T-cell (primary cell): ENCODE measurements around the gene KRTAP4-1. TPM values are rescaled to one million over a fixed set of nuclear protein-coding genes. Genes with fewer than 3 reads are reported as not detected.

Source experiments
- ATAC-seq, 4 experiments: fragments of 200-7000 bp in 3 of 4; fragments of 150-1000 bp in 1 of 4; cut with Tn5 transposase; replicated peaks in 1 of 4; 1 replicate in 3 of 4; 2 replicates in 1 of 4; pipeline ENCODE4 v1.10.0; 2021; ENCODE audit warnings: moderate library complexity in 3 of 4, mild to moderate bottlenecking in 2 of 4, moderate number of reproducible peaks in 1 of 4
- CTCF ChIA-PET, 2 donors: fragments of 300-600 bp; sonication (Branson Sonifier 250); formaldehyde crosslinking; loops; one replicate each; lab custom pipeline; 2022; ENCODE audit warnings: antibody characterized with exemption in 2 of 2; lab: Charles Lee
- POLR2A ChIA-PET, 2 donors: fragments of 300-600 bp; sonication (Branson Sonifier 250); formaldehyde crosslinking; loops; one replicate each; lab custom pipeline; 2022; ENCODE audit warnings: antibody characterized with exemption in 2 of 2; lab: Charles Lee
- DNase-seq, 35 experiments: peaks; one replicate each; pipeline versions ENCODE4 v3.0.0 to v3.0.0-alpha.2; 2013 to 2023
- H3K27ac ChIP-seq: one replicate; pipeline ENCODE4 v1.5.1; 2013; ENCODE audit warnings: low read length
- H3K27me3 ChIP-seq, 2 experiments: replicated peaks in 1 of 2; 1 replicate in 1 of 2; 2 replicates in 1 of 2; pipeline versions ENCODE4 v1.6.1 to v1.7.0; 2013; ENCODE audit warnings: low read length in 1 of 2, mixed read lengths in 1 of 2; ENCODE audit not compliant: control insufficient read depth in 2 of 2, insufficient read depth in 2 of 2; ENCODE audit errors: extremely low read depth in 1 of 2
- H3K36me3 ChIP-seq, 2 donors: 1 replicate in 1 of 2; 2 replicates in 1 of 2; pipeline versions ENCODE4 v1.6.1 to v1.7.0; 2013; ENCODE audit warnings: low read length in 1 of 2; ENCODE audit not compliant: control insufficient read depth in 2 of 2, insufficient read depth in 1 of 2; ENCODE audit errors: extremely low read depth in 1 of 2
- H3K4me1 ChIP-seq, 2 experiments: 1 replicate in 1 of 2; 2 replicates in 1 of 2; pipeline versions ENCODE4 v1.6.1 to v1.7.0; 2013; ENCODE audit warnings: low read length in 2 of 2, mixed read lengths in 1 of 2; ENCODE audit not compliant: insufficient read depth in 2 of 2, control insufficient read depth in 1 of 2; ENCODE audit errors: extremely low read depth in 1 of 2
- H3K4me3 ChIP-seq, 2 donors: 1 replicate in 1 of 2; 2 replicates in 1 of 2; pipeline versions ENCODE4 v1.5.1 to v1.7.0; 2013; ENCODE audit warnings: mild to moderate bottlenecking in 2 of 2, low read length in 1 of 2, moderate library complexity in 1 of 2; ENCODE audit not compliant: control insufficient read depth in 1 of 2; ENCODE audit errors: extremely low read depth in 1 of 2
- H3K9me3 ChIP-seq: 2 replicates; pipeline ENCODE4 v1.7.0; 2013
- H3K27ac Mint-ChIP-seq, 2 donors: one replicate each; pipeline ENCODE4 v1.8.0; 2020 to 2021; ENCODE audit warnings: mild to moderate bottlenecking in 2 of 2, mixed read lengths in 2 of 2
- H3K27me3 Mint-ChIP-seq, 2 donors: one replicate each; pipeline ENCODE4 v1.8.0; 2021 to 2022; ENCODE audit warnings: mixed read lengths in 2 of 2
- H3K36me3 Mint-ChIP-seq: one replicate; pipeline ENCODE4 v1.8.0; 2021; ENCODE audit warnings: mixed read lengths
- H3K4me1 Mint-ChIP-seq, 3 donors: one replicate each; pipeline ENCODE4 v1.8.0; 2020 to 2022; ENCODE audit warnings: mixed read lengths in 3 of 3, mild to moderate bottlenecking in 1 of 3
- H3K4me3 Mint-ChIP-seq, 3 donors: one replicate each; pipeline ENCODE4 v1.8.0; 2020 to 2022; ENCODE audit warnings: mild to moderate bottlenecking in 3 of 3, mixed read lengths in 3 of 3, moderate library complexity in 3 of 3
- H3K9me3 Mint-ChIP-seq, 3 donors: one replicate each; pipeline ENCODE4 v1.8.0; 2020 to 2022; ENCODE audit warnings: mixed read lengths in 3 of 3
- WGBS: methylation state at CpG from one replicate; pipeline ENCODE4 v1.1.5; 2013; ENCODE audit warnings: missing lambda C conversion rate; ENCODE audit not compliant: insufficient coverage; 5-methylcytosine and 5-hydroxymethylcytosine counted together
- total RNA-seq, 35 experiments: library from RNA in 6 of 35; stranded (reverse) in 6 of 35; fragments of 120-200 nt in 1 of 35; gene quantifications; one replicate each; pipeline versions ENCODE4 v1.2.1 to v1.2.4 and lab custom pipeline; 2013 to 2026

Gene KRTAP4-1
- total RNA-seq, 5 donors from 2014 or later (not counting 1 experiment from before 2014, with no cell fraction given), result not detected

GRCh38 chr17:41223821-41224220, 39.1 kb upstream of the KRTAP4-1 start:
- no peak overlapping the region for H3K27ac ChIP-seq
- DNase-seq (no peak), ATAC-seq (no peak)
- Mint-ChIP-seq H3K9me3 (peaks cover 2 to 6% (median 6%) of the 10 kb centered on the region in 3 donors), H3K27ac (no peak overlapping the region), H3K36me3 (no peaks in the 10 kb centered on the region), H3K27me3 (peaks cover 9 to 11% of the 10 kb centered on the region in 2 donors), H3K4me1 (peaks cover 0 to 12% (median 1%) of the 10 kb centered on the region in 3 donors), H3K4me3 (no peak overlapping the region)
- CTCF ChIA-PET, result no interaction called here
- no peaks in the 10 kb centered on the region for H3K36me3 ChIP-seq
- H3K9me3 ChIP-seq, result no peaks in the 10 kb centered on the region
- POLR2A ChIA-PET, result no interaction called here
- H3K27me3 ChIP-seq, result peaks cover 0 to 2% of the 10 kb centered on the region in 2 experiments
- WGBS, result no CpG with 5 or more reads among the region's 2 CpGs
- H3K4me3 ChIP-seq, result no peak overlapping the region
- H3K4me1 ChIP-seq, result no peaks in the 10 kb centered on the region

GRCh38 chr17:41215681-41216080, 31.0 kb upstream of the KRTAP4-1 start:
- Mint-ChIP-seq H3K36me3 (no peaks in the 10 kb centered on the region), H3K27ac (no peak overlapping the region), H3K27me3 (peaks cover 8 to 36% of the 10 kb centered on the region in 2 donors), H3K4me3 (no peak overlapping the region), H3K9me3 (peaks cover 2 to 6% (median 5%) of the 10 kb centered on the region in 3 donors), H3K4me1 (peaks cover 0 to 10% (median 2%) of the 10 kb centered on the region in 3 donors)
- CTCF ChIA-PET, result no interaction called here
- POLR2A ChIA-PET, result interaction anchor here in 1 of 2 donors (0.6 kb wide), 1 partner anchor 85 kb away, joined by 4 read pairs; no protein-coding TSS in a partner anchor
- no peak for DNase-seq
- Histone ChIP-seq H3K27ac (no peak overlapping the region), H3K4me1 (no peaks in the 10 kb centered on the region), H3K36me3 (no peaks in the 10 kb centered on the region), H3K9me3 (no peaks in the 10 kb centered on the region), H3K4me3 (no peak overlapping the region), H3K27me3 (peaks cover 0 to 20% of the 10 kb centered on the region in 2 experiments)
- WGBS, result no CpG with 5 or more reads among the region's 1 CpG
- no peak for ATAC-seq

- no peaks in the 10 kb centered on the region for H3K9me3 Mint-ChIP-seq
- no peak overlapping the region for H3K4me3 Mint-ChIP-seq
- ChIA-PET CTCF (no interaction called here), POLR2A (no interaction called here)
- Histone ChIP-seq H3K4me3 (no peak overlapping the region), H3K9me3 (no peaks in the 10 kb centered on the region), H3K36me3 (no peaks in the 10 kb centered on the region), H3K27me3 (peaks cover 0 to 22% of the 10 kb centered on the region in 2 experiments), H3K27ac (no peak overlapping the region), H3K4me1 (no peaks in the 10 kb centered on the region)
- H3K4me1 Mint-ChIP-seq, result peaks cover 0 to 10% (median 2%) of the 10 kb centered on the region in 3 donors
- no peak for ATAC-seq
- DNase-seq, result no peak
- H3K27me3 Mint-ChIP-seq, result peaks cover 8 to 51% of the 10 kb centered on the region in 2 donors
- no peaks in the 10 kb centered on the region for H3K36me3 Mint-ChIP-seq
- 82% methylated on average over 7 of the region's 7 CpGs for WGBS
- no peak overlapping the region for H3K27ac Mint-ChIP-seq
Measured at GRCh38 chr17:41212524-41213169, 27.9 kb upstream of the KRTAP4-1 start.

GRCh38 chr17:41211845-41212466, 27.2 kb upstream of the KRTAP4-1 start:
- H3K9me3 Mint-ChIP-seq, result no peaks in the 10 kb centered on the region
- Histone ChIP-seq H3K27me3 (peaks cover 0 to 22% of the 10 kb centered on the region in 2 experiments), H3K4me3 (no peak overlapping the region), H3K27ac (no peak overlapping the region), H3K4me1 (no peaks in the 10 kb centered on the region), H3K36me3 (no peaks in the 10 kb centered on the region), H3K9me3 (no peaks in the 10 kb centered on the region)
- DNase-seq (peak in 1 of 35 experiments; percentile 8), ATAC-seq (no peak)
- H3K36me3 Mint-ChIP-seq, result no peaks in the 10 kb centered on the region
- H3K27ac Mint-ChIP-seq, result peak overlapping the region in 1 of 2 donors; percentile 2
- POLR2A ChIA-PET, result no interaction called here
- no peak overlapping the region for H3K4me3 Mint-ChIP-seq
- CTCF ChIA-PET, result no interaction called here
- WGBS, result no CpG with 5 or more reads among the region's 1 CpG
- peaks cover 8 to 46% of the 10 kb centered on the region in 2 donors for H3K27me3 Mint-ChIP-seq
- H3K4me1 Mint-ChIP-seq, result peaks cover 0 to 10% (median 2%) of the 10 kb centered on the region in 3 donors

- ChIA-PET POLR2A (no interaction called here), CTCF (no interaction called here)
- Mint-ChIP-seq H3K27ac (no peak overlapping the region), H3K9me3 (peaks cover 0 to 7% (median 4%) of the 10 kb centered on the region in 3 donors), H3K27me3 (no peaks in the 10 kb centered on the region), H3K36me3 (no peaks in the 10 kb centered on the region), H3K4me1 (no peaks in the 10 kb centered on the region), H3K4me3 (no peak overlapping the region)
- H3K36me3 ChIP-seq, result no peaks in the 10 kb centered on the region
- H3K9me3 ChIP-seq, result no peaks in the 10 kb centered on the region
- ATAC-seq, result no peak
- no peak for DNase-seq
- no peak overlapping the region for H3K4me3 ChIP-seq
- no peaks in the 10 kb centered on the region for H3K4me1 ChIP-seq
- H3K27ac ChIP-seq, result no peak overlapping the region
- WGBS, result no CpG with 5 or more reads among the region's 5 CpGs
- H3K27me3 ChIP-seq, result no peaks in the 10 kb centered on the region
Measured at GRCh38 chr17:41199421-41200078, 14.8 kb upstream of the KRTAP4-1 start.

GRCh38 chr17:41196068-41196467, 11.4 kb upstream of the KRTAP4-1 start:
- H3K27ac Mint-ChIP-seq, result no peak overlapping the region
- WGBS, result no CpG with 5 or more reads among the region's 1 CpG
- ChIA-PET POLR2A (no interaction called here), CTCF (interaction anchor here in 1 of 2 donors (0.5 kb wide), 1 partner anchor 98 kb away, joined by 3 read pairs; no protein-coding TSS in a partner anchor)
- H3K9me3 ChIP-seq, result no peaks in the 10 kb centered on the region
- no peaks in the 10 kb centered on the region for H3K4me1 ChIP-seq
- ATAC-seq (no peak), DNase-seq (no peak)
- no peak overlapping the region for H3K4me3 ChIP-seq
- H3K9me3 Mint-ChIP-seq, result peaks cover 0 to 7% (median 4%) of the 10 kb centered on the region in 3 donors
- no peaks in the 10 kb centered on the region for H3K36me3 ChIP-seq
- H3K4me3 Mint-ChIP-seq, result no peak overlapping the region
- no peak overlapping the region for H3K27ac ChIP-seq
- H3K36me3 Mint-ChIP-seq, result no peaks in the 10 kb centered on the region
- H3K27me3 Mint-ChIP-seq, result peaks cover under 1 to 5% of the 10 kb centered on the region in 2 donors
- no peaks in the 10 kb centered on the region for H3K4me1 Mint-ChIP-seq
- H3K27me3 ChIP-seq, result no peaks in the 10 kb centered on the region
